Omental fat pad (tissue), 4 donors: ENCODE results near the gene ABCD3. TPM values are rescaled to one million over a fixed set of nuclear protein-coding genes. Genes with fewer than 3 reads are reported as not detected.
"Not testable (repeated sequence)": the region's sequence is repeated elsewhere in the genome, so short reads cannot be mapped to it uniquely, and the experiment has no call there.

Source experiments
- ATAC-seq: fragments of 150-250 bp; one replicate; pipeline ENCODE4 v1.9.1; 2016; ENCODE audit warnings: mild to moderate bottlenecking, moderate library complexity; ENCODE audit not compliant: low FRiP score
- DNase-seq: peaks from one replicate; pipeline ENCODE4 v3.0.0-alpha.2; 2019; ENCODE audit warnings: low spot score
- CTCF ChIP-seq, 3 donors: fragments of 450-650 bp; IDR thresholded peaks; one replicate each; pipeline ENCODE4 v1.5.1; 2016 to 2017; ENCODE audit warnings: antibody characterized with exemption in 3 of 3, mild to moderate bottlenecking in 3 of 3, moderate library complexity in 2 of 3
- total RNA-seq, 4 donors: library from RNA; depleted of rRNA; stranded (reverse); fragments of >200 nt; gene quantifications; one replicate each; pipeline ENCODE4 v1.1.0, GENCODE V29; 2016

The ABCD3 gene
- total RNA-seq, 4 donors from 2014 or later: 18.5 to 43.5 (median 23.4) TPM

DNA sequence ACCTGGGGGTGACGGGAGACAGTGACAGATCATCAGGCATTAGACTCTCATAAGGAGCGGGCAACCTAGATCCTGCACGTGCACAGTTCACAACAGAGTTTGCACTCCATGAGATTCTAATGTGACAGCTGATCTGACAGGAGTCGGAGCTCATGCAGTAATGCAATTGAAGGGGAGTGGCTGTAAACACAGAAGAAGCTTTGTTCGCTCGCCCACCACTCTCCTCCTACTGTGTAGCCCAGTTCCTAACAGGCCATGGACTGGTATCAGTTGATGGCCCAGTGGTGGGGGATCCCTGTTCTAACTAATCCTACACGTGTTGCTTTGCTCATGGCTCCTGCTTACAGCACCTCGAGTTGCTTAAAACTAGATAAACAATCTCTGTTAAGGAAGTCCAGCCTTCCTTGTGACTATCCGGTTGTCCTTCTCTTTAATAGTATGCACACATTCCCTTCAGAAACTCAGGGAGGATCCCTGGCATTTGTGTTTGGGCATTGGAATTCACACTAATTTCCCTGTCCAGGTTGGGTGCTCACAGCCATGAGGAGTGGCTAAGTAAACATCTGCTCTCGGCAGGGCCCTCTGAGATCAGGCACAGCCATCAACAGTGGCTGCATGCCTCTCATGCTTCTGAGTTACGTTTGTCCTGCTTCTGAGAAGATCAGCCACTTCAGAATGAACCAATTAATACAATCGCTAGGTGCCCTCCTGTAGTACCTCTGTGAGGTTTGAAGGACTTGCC, 144.5 kb downstream of the ABCD3 start:
- ATAC-seq (no peak), DNase-seq (no peak)
- TF ChIP-seq CTCF (IDR thresholded peaks at IDR 0.05): no peak

DNA sequence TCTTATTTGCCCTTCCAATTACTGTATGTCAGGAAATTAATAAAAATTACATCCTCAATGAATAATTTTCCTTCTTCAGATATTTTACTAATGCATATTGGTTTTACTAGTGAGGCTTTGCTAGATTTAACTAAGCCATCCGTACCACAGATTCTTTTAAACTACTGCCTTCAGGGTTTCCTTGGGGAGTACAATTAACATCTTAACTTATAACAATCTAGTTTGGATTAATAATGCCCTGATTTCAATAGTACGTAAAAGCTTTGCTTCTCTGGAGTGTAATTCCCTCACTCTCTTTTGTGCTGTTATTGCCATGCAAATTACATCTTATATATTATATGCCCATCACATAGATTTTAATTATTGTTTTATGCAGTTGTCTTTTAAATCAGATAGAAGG, 147.7 kb downstream of the ABCD3 start:
- DNase-seq (no peak), ATAC-seq (no peak)
- no peak for TF ChIP-seq CTCF (IDR thresholded peaks at IDR 0.05)

GRCh38 chr1:94566436-94566835, 148.2 kb downstream of the ABCD3 start:
- not testable (repeated sequence) for ATAC-seq, DNase-seq

- ATAC-seq, DNase-seq: not testable (repeated sequence)
Measured at GRCh38 chr1:94567975-94568607, 149.9 kb downstream of the ABCD3 start.

Other genes with a start within 250 kb of the ABCD3 start
- gene ARHGAP29, start 180.8 kb upstream of the ABCD3 start, total RNA-seq: 100 to 1,000 TPM in 1 of 4 donors, 10 to 100 TPM in 3; 43.8 to 129 (median 77.1) TPM
- gene F3, start 123.4 kb downstream of the ABCD3 start, total RNA-seq: 100 to 1,000 TPM in 3 of 4 donors, 10 to 100 TPM in 1; 91.0 to 244 (median 186) TPM